IMR-90 (cell line): ENCODE measurements around the gene MAOA. TPM values are rescaled to one million over a fixed set of nuclear protein-coding genes. Genes with fewer than 3 reads are reported as not detected.

Experiments
- ATAC-seq: fragments of 200-7000 bp; cut with Tn5 transposase; 2 replicates; pipeline ENCODE4 v1.9.1; 2020; ENCODE audit warnings: low read depth, mild to moderate bottlenecking, moderate library complexity
- BruUV-seq: library from RNA; stranded (reverse); fragments of 400-500 nt; replicated peaks from 2 replicates; lab custom pipeline; 2021; lab: Mats Ljungman, UMichigan
- CTCF ChIA-PET: fragments of 300-600 bp; formaldehyde crosslinking; extraction: SDS; loops from one replicate; lab custom pipeline; 2021; ENCODE audit warnings: antibody characterized with exemption; lab: Yijun Ruan, JAX
- POLR2A ChIA-PET: fragments of 300-600 bp; sonication (Branson Sonifier 250); formaldehyde crosslinking; loops from one replicate; lab custom pipeline; 2022; ENCODE audit warnings: antibody characterized with exemption; ENCODE audit not compliant: unreplicated experiment; lab: Charles Lee
- DNase-seq: peaks from one replicate; pipeline ENCODE4 v3.0.0; 2013
- H2AFZ ChIP-seq: replicated peaks from 2 replicates; pipeline ENCODE3; 2013; ENCODE audit warnings: low read length, mild to moderate bottlenecking; ENCODE audit not compliant: poor library complexity
- H2AK5ac ChIP-seq: 2 replicates; pipeline ENCODE4 v1.6.1; 2013; ENCODE audit warnings: low read depth, low read length, inconsistent platforms
- H2AK9ac ChIP-seq: replicated peaks from 2 replicates; pipeline ENCODE3; 2013; ENCODE audit warnings: mild to moderate bottlenecking, low read depth, low read length, moderate library complexity; ENCODE audit not compliant: poor library complexity
- H2BK120ac ChIP-seq: 2 replicates; pipeline ENCODE4 v1.6.1; 2013; ENCODE audit warnings: low read depth, low read length, inconsistent platforms
- H2BK15ac ChIP-seq: 3 replicates; pipeline ENCODE4 v1.6.1; 2013; ENCODE audit warnings: low read depth, low read length, inconsistent platforms
- H2BK20ac ChIP-seq: 2 replicates; pipeline ENCODE4 v1.6.1; 2013; ENCODE audit warnings: low read depth, mild to moderate bottlenecking, inconsistent platforms, low read length, moderate library complexity
- H2BK5ac ChIP-seq: 2 replicates; pipeline ENCODE4 v1.6.1; 2013; ENCODE audit warnings: mild to moderate bottlenecking, low read depth, low read length, inconsistent platforms; ENCODE audit not compliant: poor library complexity, severe bottlenecking
- H3K14ac ChIP-seq: replicated peaks from 2 replicates; pipeline ENCODE4 v1.6.1; 2013; ENCODE audit warnings: low read depth, low read length, inconsistent platforms
- H3K18ac ChIP-seq: 2 replicates; pipeline ENCODE4 v1.6.1; 2013; ENCODE audit warnings: low read depth, low read length, control low read depth
- H3K23ac ChIP-seq: 2 replicates; pipeline ENCODE4 v1.6.1; 2013; ENCODE audit warnings: low read depth, low read length, inconsistent platforms
- H3K27ac ChIP-seq: 2 replicates; pipeline ENCODE4 v1.5.1; 2013; ENCODE audit warnings: mild to moderate bottlenecking, control low read depth, low read length; ENCODE audit not compliant: insufficient read depth
- H3K27me3 ChIP-seq: 2 replicates; pipeline ENCODE4 v1.6.1; 2013; ENCODE audit warnings: low read length; ENCODE audit not compliant: control insufficient read depth, insufficient read depth
- H3K36me3 ChIP-seq: 2 replicates; pipeline ENCODE4 v1.6.1; 2013; ENCODE audit warnings: low read length, mixed read lengths; ENCODE audit not compliant: control insufficient read depth, insufficient read depth
- H3K4ac ChIP-seq: 2 replicates; pipeline ENCODE4 v1.6.1; 2013; ENCODE audit warnings: low read depth, low read length, inconsistent platforms
- H3K4me1 ChIP-seq: 2 replicates; pipeline ENCODE4 v1.6.1; 2013; ENCODE audit warnings: low read length, mixed read lengths; ENCODE audit not compliant: control insufficient read depth, insufficient read depth
- H3K4me2 ChIP-seq: 2 replicates; pipeline ENCODE4 v1.6.1; 2013; ENCODE audit warnings: low read depth, mild to moderate bottlenecking, control low read depth, low read length, moderate library complexity
- H3K4me3 ChIP-seq: 2 replicates; pipeline ENCODE4 v1.5.1; 2013; ENCODE audit warnings: low read depth, mild to moderate bottlenecking, control low read depth, low read length, moderate library complexity; ENCODE audit not compliant: insufficient read depth
- H3K56ac ChIP-seq: 2 replicates; pipeline ENCODE4 v1.6.1; 2013; ENCODE audit warnings: low read length, inconsistent platforms; ENCODE audit not compliant: insufficient read depth; ENCODE audit errors: extremely low read depth
- H3K79me1 ChIP-seq, 2 experiments: 2 replicates each; pipeline ENCODE4 v1.6.1; 2013; ENCODE audit warnings: low read length in 2 of 2, inconsistent platforms in 1 of 2, low read depth in 1 of 2
- H3K9ac ChIP-seq: 2 replicates; pipeline ENCODE4 v1.6.1; 2013; ENCODE audit warnings: low read depth, low read length, control low read depth
- H3K9me1 ChIP-seq: 2 replicates; pipeline ENCODE4 v1.6.1; 2013; ENCODE audit warnings: low read length, inconsistent platforms; ENCODE audit not compliant: insufficient read depth
- H3K9me3 ChIP-seq: 2 replicates; pipeline ENCODE4 v1.6.1; 2013; ENCODE audit warnings: low read length; ENCODE audit not compliant: control insufficient read depth, insufficient read depth
- H4K20me1 ChIP-seq: 2 replicates; pipeline ENCODE4 v1.6.1; 2013; ENCODE audit warnings: low read length, inconsistent platforms; ENCODE audit not compliant: insufficient read depth
- H4K5ac ChIP-seq: 2 replicates; pipeline ENCODE4 v1.6.1; 2013; ENCODE audit warnings: mild to moderate bottlenecking, low read depth, low read length, control low read depth
- H4K8ac ChIP-seq, 2 experiments: 2 replicates each; pipeline ENCODE4 v1.6.1; 2013; ENCODE audit warnings: low read depth in 2 of 2, low read length in 2 of 2, control low read depth in 1 of 2, inconsistent platforms in 1 of 2
- H4K91ac ChIP-seq: 2 replicates; pipeline ENCODE4 v1.6.1; 2013; ENCODE audit warnings: low read depth, low read length, inconsistent platforms; ENCODE audit not compliant: insufficient read depth
- BHLHE40 ChIP-seq: fragments of 150-350 bp; IDR thresholded peaks from 2 replicates; pipeline ENCODE4 v1.6.1; 2016; ENCODE audit warnings: mild to moderate bottlenecking, low read depth, low read length
- CEBPB ChIP-seq: IDR thresholded peaks from 2 replicates; pipeline ENCODE4 v1.6.1; 2012; ENCODE audit warnings: low read depth, low read length, improper control_type of control experiment
- MAFK ChIP-seq: IDR thresholded peaks from 2 replicates; pipeline ENCODE4 v1.6.1; 2012; ENCODE audit warnings: low read depth, low read length, improper control_type of control experiment
- NFE2L2 ChIP-seq: fragments of 150-350 bp; IDR thresholded peaks from 2 replicates; pipeline ENCODE4 v1.6.1; 2016; ENCODE audit warnings: low read depth, mild to moderate bottlenecking, low read length
- POLR2A ChIP-seq: IDR thresholded peaks from 2 replicates; pipeline ENCODE4 v1.6.1; 2012; ENCODE audit warnings: mild to moderate bottlenecking, low read depth, low read length
- RAD21 ChIP-seq: IDR thresholded peaks from 2 replicates; pipeline ENCODE4 v1.6.1; 2012; ENCODE audit warnings: low read length, improper control_type of control experiment
- RCOR1 ChIP-seq: IDR thresholded peaks from 2 replicates; pipeline ENCODE4 v1.6.1; 2012; ENCODE audit warnings: mild to moderate bottlenecking, low read length, improper control_type of control experiment; ENCODE audit not compliant: insufficient replicate concordance
- RFX5 ChIP-seq: IDR thresholded peaks from 2 replicates; pipeline ENCODE4 v1.8.0; 2012; ENCODE audit warnings: low read depth, mild to moderate bottlenecking, low read length, moderate library complexity
- SMC3 ChIP-seq: fragments of 150-350 bp; IDR thresholded peaks from 2 replicates; pipeline ENCODE4 v1.6.1; 2016; ENCODE audit warnings: low read depth, mild to moderate bottlenecking, antibody characterized with exemption, low read length, moderate library complexity
- WGBS, 2 experiments: methylation state at CpG; one replicate each; pipeline versions ENCODE4 v1.1.5 to v1.1.7; 2013; ENCODE audit warnings: missing lambda C conversion rate in 2 of 2; ENCODE audit not compliant: insufficient read length in 1 of 2; ENCODE audit errors: extremely low coverage in 2 of 2; 5-methylcytosine and 5-hydroxymethylcytosine counted together
- dilution Hi-C: fragments of 300-500 bp; cut with HindIII; formaldehyde crosslinking; loops from one replicate; pipeline ENCODE4 v1.14.3; 2018; ENCODE audit warnings: low sequenced_read_pairs; ENCODE audit not compliant: unreplicated experiment
- in situ Hi-C: fragments of 300-500 bp; cut with MboI; formaldehyde crosslinking; loops from 3 replicates; pipeline ENCODE4 v1.14.3; 2019; ENCODE audit warnings: low sequenced_read_pairs, inconsistent platforms, mixed read lengths
- intact Hi-C: fragments of 100-400 bp; cut with micrococcal nuclease; formaldehyde crosslinking; loops from 2 replicates; pipeline ENCODE4 v1.10.0; 2022
- polyA plus RNA-seq, 3 experiments: library from polyadenylated mRNA; depleted of rRNA; stranded (reverse); fragments of >200 nt; gene quantifications; 2 replicates each; pipeline ENCODE4 v1.2.3, GENCODE V29; 2012; ENCODE audit warnings: low replicate concordance in 1 of 3
- total RNA-seq: library from RNA; depleted of rRNA; stranded (reverse); fragments of >200 nt; gene quantifications from 2 replicates; pipeline ENCODE4 v1.2.3, GENCODE V29; 2012
- TF ChIP-seq, protein P1 (sequence below): fragments of 150-350 bp; IDR thresholded peaks from 2 replicates; pipeline ENCODE4 v1.6.1; 2017; ENCODE audit warnings: mild to moderate bottlenecking, antibody characterized with exemption, low read length, low read depth
- TF ChIP-seq, protein P2 (sequence below): conservative IDR thresholded peaks from 2 replicates; pipeline ENCODE4 v1.5.1; 2012; ENCODE audit warnings: mild to moderate bottlenecking, low read depth, low read length, improper control_type of control experiment
- TF ChIP-seq, protein P3 (sequence below): fragments of 150-350 bp; IDR thresholded peaks from 2 replicates; pipeline ENCODE4 v1.6.1; 2016; ENCODE audit warnings: low read depth, mild to moderate bottlenecking, low read length, moderate library complexity, borderline replicate concordance

Gene MAOA
- total and polyA plus RNA-seq, 2 of the 4 experiments (the other 2 are of a cell fraction), result 0.14 to 0.36 TPM

DNA sequence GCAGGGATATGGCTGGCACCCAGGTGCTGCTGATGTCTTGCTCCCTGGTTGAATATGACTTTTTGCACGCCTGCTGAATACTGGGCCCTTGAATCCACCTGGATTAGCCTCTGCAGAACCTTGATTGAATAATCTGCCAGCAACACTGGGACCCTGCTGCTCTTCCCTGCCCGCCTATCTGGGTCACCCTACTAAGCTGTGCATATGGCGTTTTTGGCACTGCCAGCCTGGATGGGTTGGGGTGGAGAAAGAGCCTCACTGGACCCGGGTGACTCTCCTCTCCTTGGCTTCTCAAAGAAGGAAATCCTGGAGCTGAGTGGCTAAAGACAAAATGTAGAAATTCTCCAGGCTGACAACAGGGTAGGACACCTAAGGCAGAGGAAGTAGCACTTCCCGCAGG, 100.0 kb downstream of the MAOA start:
- Histone ChIP-seq H3K4me1 (no peaks in the 10 kb centered on the region), H3K9ac (no peak overlapping the region), H3K18ac (no peak overlapping the region), H3K4me3 (no peak overlapping the region), H4K8ac (no peak overlapping the region), H2AK5ac (no peak overlapping the region), H3K9me1 (no peaks in the 10 kb centered on the region), H2BK5ac (no peak overlapping the region), H3K79me1 (no peaks in the 10 kb centered on the region), H3K14ac (no peak overlapping the region), H4K5ac (no peak overlapping the region), H3K27ac (no peak overlapping the region), H2BK15ac (no peak overlapping the region), H3K56ac (no peak overlapping the region), H4K20me1 (no peaks in the 10 kb centered on the region), H3K4ac (no peak overlapping the region), H3K36me3 (no peaks in the 10 kb centered on the region), H2BK120ac (no peak overlapping the region), H3K23ac (no peak overlapping the region), H3K9me3 (peaks cover 2% of the 10 kb centered on the region; the same call in 1 of the 2 replicates), H2AFZ (no peak overlapping the region), H2AK9ac (no peak overlapping the region), H3K4me2 (no peak overlapping the region), H3K27me3 (peaks cover 3% of the 10 kb centered on the region), H2BK20ac (no peak overlapping the region), H4K91ac (no peak overlapping the region)
- dilution Hi-C loops, result no loop called here
- POLR2A ChIA-PET, result no interaction called here
- in situ Hi-C loops, result no loop called here
- ATAC-seq (no peak), DNase-seq (no peak)
- no TSS peak for BruUV-seq
- CTCF ChIA-PET, result no interaction called here
- TF ChIP-seq, protein P1, sequence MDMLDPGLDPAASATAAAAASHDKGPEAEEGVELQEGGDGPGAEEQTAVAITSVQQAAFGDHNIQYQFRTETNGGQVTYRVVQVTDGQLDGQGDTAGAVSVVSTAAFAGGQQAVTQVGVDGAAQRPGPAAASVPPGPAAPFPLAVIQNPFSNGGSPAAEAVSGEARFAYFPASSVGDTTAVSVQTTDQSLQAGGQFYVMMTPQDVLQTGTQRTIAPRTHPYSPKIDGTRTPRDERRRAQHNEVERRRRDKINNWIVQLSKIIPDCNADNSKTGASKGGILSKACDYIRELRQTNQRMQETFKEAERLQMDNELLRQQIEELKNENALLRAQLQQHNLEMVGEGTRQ, result no peak
- TF ChIP-seq SMC3 (no peak), MAFK (no peak), RFX5 (no peak), BHLHE40 (no peak), RAD21 (no peak), CEBPB (no peak), RCOR1 (no peak), NFE2L2 (no peak), POLR2A (no peak)
- TF ChIP-seq, protein P2, sequence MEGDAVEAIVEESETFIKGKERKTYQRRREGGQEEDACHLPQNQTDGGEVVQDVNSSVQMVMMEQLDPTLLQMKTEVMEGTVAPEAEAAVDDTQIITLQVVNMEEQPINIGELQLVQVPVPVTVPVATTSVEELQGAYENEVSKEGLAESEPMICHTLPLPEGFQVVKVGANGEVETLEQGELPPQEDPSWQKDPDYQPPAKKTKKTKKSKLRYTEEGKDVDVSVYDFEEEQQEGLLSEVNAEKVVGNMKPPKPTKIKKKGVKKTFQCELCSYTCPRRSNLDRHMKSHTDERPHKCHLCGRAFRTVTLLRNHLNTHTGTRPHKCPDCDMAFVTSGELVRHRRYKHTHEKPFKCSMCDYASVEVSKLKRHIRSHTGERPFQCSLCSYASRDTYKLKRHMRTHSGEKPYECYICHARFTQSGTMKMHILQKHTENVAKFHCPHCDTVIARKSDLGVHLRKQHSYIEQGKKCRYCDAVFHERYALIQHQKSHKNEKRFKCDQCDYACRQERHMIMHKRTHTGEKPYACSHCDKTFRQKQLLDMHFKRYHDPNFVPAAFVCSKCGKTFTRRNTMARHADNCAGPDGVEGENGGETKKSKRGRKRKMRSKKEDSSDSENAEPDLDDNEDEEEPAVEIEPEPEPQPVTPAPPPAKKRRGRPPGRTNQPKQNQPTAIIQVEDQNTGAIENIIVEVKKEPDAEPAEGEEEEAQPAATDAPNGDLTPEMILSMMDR, result no peak
- TF ChIP-seq, protein P3, sequence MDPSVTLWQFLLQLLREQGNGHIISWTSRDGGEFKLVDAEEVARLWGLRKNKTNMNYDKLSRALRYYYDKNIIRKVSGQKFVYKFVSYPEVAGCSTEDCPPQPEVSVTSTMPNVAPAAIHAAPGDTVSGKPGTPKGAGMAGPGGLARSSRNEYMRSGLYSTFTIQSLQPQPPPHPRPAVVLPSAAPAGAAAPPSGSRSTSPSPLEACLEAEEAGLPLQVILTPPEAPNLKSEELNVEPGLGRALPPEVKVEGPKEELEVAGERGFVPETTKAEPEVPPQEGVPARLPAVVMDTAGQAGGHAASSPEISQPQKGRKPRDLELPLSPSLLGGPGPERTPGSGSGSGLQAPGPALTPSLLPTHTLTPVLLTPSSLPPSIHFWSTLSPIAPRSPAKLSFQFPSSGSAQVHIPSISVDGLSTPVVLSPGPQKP, result no peak
- WGBS, 2 experiments, result 56% methylated on average over 1 of the region's 5 CpGs; no CpG with 5 or more reads in 1 of the 2 experiments
- intact Hi-C loops, result no loop called here
